ENCODE data around the gene STIL.

STIL gene

GRCh38 chr1:47313915-47314664 lies at the start of gene STIL:
Gene STIL (minus strand): TSS chr1:47314147. CDS start chr1:47310319, 3,828 bp downstream.
- DNase-seq (ENCODE audit: low spot score) (peak; percentile 99), ATAC-seq (ENCODE audit: low read depth) (peak; percentile 94)
- Histone ChIP-seq H3K27ac (ENCODE audit: poor library complexity, severe bottlenecking) (peak within 1 kb of the TSS; percentile 81), H3K4me1 (ENCODE audit: insufficient read depth, poor library complexity, severe bottlenecking) (no peaks in the 10 kb centered on the region), H3K27me3 (ENCODE audit: insufficient read depth, poor library complexity, severe bottlenecking) (no peaks in the 10 kb centered on the region), H3K9me3 (ENCODE audit: severe bottlenecking) (no peaks in the 10 kb centered on the region), H3K4me3 (ENCODE audit: severe bottlenecking) (peak within 1 kb of the TSS; percentile 65), H3K36me3 (ENCODE audit: low read depth) (peaks cover 33% of the 10 kb centered on the region)
- no peak for TF ChIP-seq CTCF (IDR thresholded peaks at IDR 0.05; ENCODE audit: poor library complexity, severe bottlenecking)

GRCh38 chr1:47362828-47363227 lies 48.9 kb upstream of the STIL start:
- no peak for DNase-seq (ENCODE audit: low spot score)
- H3K4me3 ChIP-seq (ENCODE audit: severe bottlenecking), result no peak overlapping the region
- H3K4me1 ChIP-seq (ENCODE audit: insufficient read depth, poor library complexity, severe bottlenecking), result no peaks in the 10 kb centered on the region
- no peak for ATAC-seq (ENCODE audit: low read depth)
- no peak overlapping the region for H3K27ac ChIP-seq (ENCODE audit: poor library complexity, severe bottlenecking)
- no peaks in the 10 kb centered on the region for H3K9me3 ChIP-seq (ENCODE audit: severe bottlenecking)
- H3K36me3 ChIP-seq (ENCODE audit: low read depth), result peaks cover 4% of the 10 kb centered on the region
- TF ChIP-seq CTCF (IDR thresholded peaks at IDR 0.05; ENCODE audit: poor library complexity, severe bottlenecking), result no peak
- H3K27me3 ChIP-seq (ENCODE audit: insufficient read depth, poor library complexity, severe bottlenecking), result no peaks in the 10 kb centered on the region

- no peak for ATAC-seq (ENCODE audit: low read depth)
- no peak for DNase-seq (ENCODE audit: low spot score)
- Histone ChIP-seq H3K36me3 (ENCODE audit: low read depth) (peaks cover 4% of the 10 kb centered on the region; the same call in 1 of the 2 replicates), H3K27me3 (ENCODE audit: insufficient read depth, poor library complexity, severe bottlenecking) (no peaks in the 10 kb centered on the region), H3K4me1 (ENCODE audit: insufficient read depth, poor library complexity, severe bottlenecking) (no peaks in the 10 kb centered on the region), H3K4me3 (ENCODE audit: severe bottlenecking) (no peak overlapping the region), H3K9me3 (ENCODE audit: severe bottlenecking) (no peaks in the 10 kb centered on the region), H3K27ac (ENCODE audit: poor library complexity, severe bottlenecking) (no peak overlapping the region)
- no peak for TF ChIP-seq CTCF (IDR thresholded peaks at IDR 0.05; ENCODE audit: poor library complexity, severe bottlenecking)
Measured at GRCh38 chr1:47361380-47361779, 47.4 kb upstream of the STIL start.

GRCh38 chr1:47351305-47351704 lies 37.4 kb upstream of the STIL start:
- Histone ChIP-seq H3K36me3 (ENCODE audit: low read depth) (peaks cover 9% of the 10 kb centered on the region), H3K27me3 (ENCODE audit: insufficient read depth, poor library complexity, severe bottlenecking) (no peaks in the 10 kb centered on the region), H3K4me1 (ENCODE audit: insufficient read depth, poor library complexity, severe bottlenecking) (no peaks in the 10 kb centered on the region), H3K4me3 (ENCODE audit: severe bottlenecking) (no peak overlapping the region), H3K27ac (ENCODE audit: poor library complexity, severe bottlenecking) (no peak overlapping the region), H3K9me3 (ENCODE audit: severe bottlenecking) (no peaks in the 10 kb centered on the region)
- no peak; the same call in 2 of the 3 replicates for ATAC-seq (ENCODE audit: low read depth)
- no peak for DNase-seq (ENCODE audit: low spot score)
- no peak for TF ChIP-seq CTCF (IDR thresholded peaks at IDR 0.05; ENCODE audit: poor library complexity, severe bottlenecking)

- TF ChIP-seq CTCF (IDR thresholded peaks at IDR 0.05; ENCODE audit: poor library complexity, severe bottlenecking), result no peak
- H3K27me3 ChIP-seq (ENCODE audit: insufficient read depth, poor library complexity, severe bottlenecking), result no peaks in the 10 kb centered on the region
- H3K27ac ChIP-seq (ENCODE audit: poor library complexity, severe bottlenecking), result no peak overlapping the region
- DNase-seq (ENCODE audit: low spot score) (no peak), ATAC-seq (ENCODE audit: low read depth) (no peak)
- no peak overlapping the region for H3K4me3 ChIP-seq (ENCODE audit: severe bottlenecking)
- H3K9me3 ChIP-seq (ENCODE audit: severe bottlenecking), result no peaks in the 10 kb centered on the region
- H3K4me1 ChIP-seq (ENCODE audit: insufficient read depth, poor library complexity, severe bottlenecking), result no peaks in the 10 kb centered on the region
- H3K36me3 ChIP-seq (ENCODE audit: low read depth), result peaks cover 9% of the 10 kb centered on the region
Measured at GRCh38 chr1:47348246-47348645, 34.3 kb upstream of the STIL start.
